Fibroblast of skin of right biceps (primary cell): ENCODE data around the gene POLR2H.
A peak's percentile ranks its signal among the peaks of the same experiment; 100 is the strongest.

Experiments
- DNase-seq: peaks from one replicate; pipeline ENCODE4 v3.0.0-alpha.2; 2013

The POLR2H gene

GRCh38 chr3:184361532-184361931, at the start of gene POLR2H, which contains the start of gene CLCN2:
Gene POLR2H (plus strand): TSS chr3:184361710. CDS start chr3:184363493, 1,783 bp downstream.
Gene CLCN2 (minus strand): TSS chr3:184361605. CDS start chr3:184361479, 126 bp downstream.
- DNase-seq = peak; percentile 63

DNA sequence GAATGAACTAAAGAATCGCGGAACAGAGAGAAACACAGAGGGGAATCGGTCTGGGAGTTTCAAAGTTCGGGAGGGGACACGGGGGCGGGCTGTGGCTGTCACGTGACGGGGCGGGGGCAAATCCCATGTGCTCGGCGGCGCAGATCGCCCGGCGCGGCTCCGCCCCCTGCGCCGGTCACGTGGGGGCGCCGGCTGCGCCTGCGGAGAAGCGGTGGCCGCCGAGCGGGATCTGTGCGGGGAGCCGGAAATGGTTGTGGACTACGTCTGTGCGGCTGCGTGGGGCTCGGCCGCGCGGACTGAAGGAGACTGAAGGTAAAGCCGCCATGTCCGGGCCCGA, 47.2 kb upstream of the POLR2H start, which contains the start of gene EIF4G1:
Gene EIF4G1, plus strand, starts transcription at position 244 of the 337 bp plus-strand sequence. CDS start 1,191 bp downstream, outside the sequence.
- peak; percentile 94 for DNase-seq

DNA sequence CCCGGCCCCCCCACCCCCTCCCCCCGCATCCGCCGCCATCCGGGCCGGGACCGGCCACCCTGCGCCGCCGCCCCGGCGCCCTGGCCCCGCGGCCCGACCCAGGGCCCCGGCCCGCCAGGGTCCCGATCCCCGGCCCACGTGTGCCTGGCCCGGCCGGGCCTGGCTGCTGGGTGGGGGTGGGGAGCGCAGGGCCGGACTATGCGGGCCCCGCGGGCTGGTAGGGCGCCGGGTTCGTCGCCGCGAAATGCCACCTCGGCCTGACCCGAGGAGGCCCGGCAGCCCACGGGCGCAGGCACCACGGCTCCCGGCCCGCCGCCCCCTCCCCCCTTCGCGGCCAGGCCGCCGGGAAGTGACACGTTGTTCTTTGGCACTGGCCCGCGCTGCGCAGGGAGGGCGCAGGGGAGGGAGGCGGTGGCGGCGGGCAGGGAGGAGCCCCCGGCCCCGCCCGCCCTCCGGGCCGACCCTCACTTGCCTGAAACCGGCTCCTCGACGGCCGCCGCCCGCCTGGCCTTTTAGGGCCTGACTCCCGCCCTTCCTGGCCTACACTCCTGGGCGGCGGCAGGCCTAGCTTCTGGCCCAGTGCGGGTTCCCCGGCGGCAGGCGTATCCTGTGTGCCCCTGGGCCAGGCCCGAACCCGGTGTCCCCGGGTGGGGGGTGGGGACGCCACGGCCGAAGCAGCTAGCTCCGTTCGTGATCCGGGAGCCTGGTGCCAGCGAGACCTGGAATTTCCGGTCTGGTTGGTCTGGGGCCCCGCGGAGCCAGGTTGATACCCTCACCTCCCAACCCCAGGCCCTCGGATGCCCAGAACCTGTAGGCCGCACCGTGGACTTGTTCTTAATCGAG, 46.6 kb upstream of the POLR2H start:
- peak; percentile 87 for DNase-seq

- DNase-seq = no peak
Observed at GRCh38 chr3:184315543-184315867, 46.0 kb upstream of the POLR2H start.

- no peak for DNase-seq
Observed at GRCh38 chr3:184315871-184316661, 45.4 kb upstream of the POLR2H start.

GRCh38 chr3:184316792-184317191, 44.7 kb upstream of the POLR2H start:
- DNase-seq = no peak

DNA sequence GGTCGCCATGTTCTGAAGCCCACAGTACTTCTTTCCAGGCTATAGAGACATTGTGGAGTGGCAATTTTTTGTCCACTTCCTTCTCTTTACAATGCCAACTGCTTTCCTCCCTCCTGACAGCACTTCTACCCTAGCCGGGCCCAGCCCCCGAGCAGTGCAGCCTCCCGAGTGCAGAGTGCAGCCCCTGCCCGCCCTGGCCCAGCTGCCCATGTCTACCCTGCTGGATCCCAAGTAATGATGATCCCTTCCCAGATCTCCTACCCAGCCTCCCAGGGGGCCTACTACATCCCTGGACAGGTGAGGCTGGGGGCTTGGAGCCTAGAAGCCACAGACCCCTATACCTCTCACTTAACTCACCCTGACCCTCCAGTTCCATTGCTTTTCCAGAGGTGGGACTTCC, 44.3 kb upstream of the POLR2H start:
- DNase-seq = no peak

- DNase-seq = peak; percentile 98
Observed at GRCh38 chr3:184320104-184320445, 41.4 kb upstream of the POLR2H start.

DNA sequence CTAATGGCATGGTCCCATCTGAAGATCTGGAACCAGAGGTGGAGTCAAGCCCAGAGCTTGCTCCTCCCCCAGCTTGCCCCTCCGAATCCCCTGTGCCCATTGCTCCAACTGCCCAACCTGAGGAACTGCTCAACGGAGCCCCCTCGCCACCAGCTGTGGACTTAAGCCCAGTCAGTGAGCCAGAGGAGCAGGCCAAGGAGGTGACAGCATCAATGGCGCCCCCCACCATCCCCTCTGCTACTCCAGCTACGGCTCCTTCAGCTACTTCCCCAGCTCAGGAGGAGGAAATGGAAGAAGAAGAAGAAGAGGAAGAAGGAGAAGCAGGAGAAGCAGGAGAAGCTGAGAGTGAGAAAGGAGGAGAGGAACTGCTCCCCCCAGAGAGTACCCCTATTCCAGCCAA, 39.8 kb upstream of the POLR2H start:
- no peak for DNase-seq

- no peak for DNase-seq
Observed at GRCh38 chr3:184322731-184323487, 38.6 kb upstream of the POLR2H start.

GRCh38 chr3:184323696-184324095, 37.8 kb upstream of the POLR2H start:
- DNase-seq = no peak

GRCh38 chr3:184325269-184325668, 36.2 kb upstream of the POLR2H start:
- DNase-seq = no peak

- no peak for DNase-seq
Observed at GRCh38 chr3:184325715-184326369, 35.7 kb upstream of the POLR2H start.

DNA sequence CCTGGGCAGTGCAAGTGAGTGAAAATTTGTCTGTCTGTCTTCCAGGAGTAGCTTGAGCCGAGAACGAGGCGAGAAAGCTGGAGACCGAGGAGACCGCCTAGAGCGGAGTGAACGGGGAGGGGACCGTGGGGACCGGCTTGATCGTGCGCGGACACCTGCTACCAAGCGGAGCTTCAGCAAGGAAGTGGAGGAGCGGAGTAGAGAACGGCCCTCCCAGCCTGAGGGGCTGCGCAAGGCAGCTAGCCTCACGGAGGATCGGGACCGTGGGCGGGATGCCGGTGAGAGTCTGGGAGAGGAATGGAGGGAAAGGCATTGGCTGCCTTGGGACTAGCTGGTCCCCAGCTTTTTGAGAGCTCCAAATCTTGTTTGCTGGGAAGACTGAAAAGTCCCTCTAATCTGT, 34.3 kb upstream of the POLR2H start:
- no peak for DNase-seq

DNA sequence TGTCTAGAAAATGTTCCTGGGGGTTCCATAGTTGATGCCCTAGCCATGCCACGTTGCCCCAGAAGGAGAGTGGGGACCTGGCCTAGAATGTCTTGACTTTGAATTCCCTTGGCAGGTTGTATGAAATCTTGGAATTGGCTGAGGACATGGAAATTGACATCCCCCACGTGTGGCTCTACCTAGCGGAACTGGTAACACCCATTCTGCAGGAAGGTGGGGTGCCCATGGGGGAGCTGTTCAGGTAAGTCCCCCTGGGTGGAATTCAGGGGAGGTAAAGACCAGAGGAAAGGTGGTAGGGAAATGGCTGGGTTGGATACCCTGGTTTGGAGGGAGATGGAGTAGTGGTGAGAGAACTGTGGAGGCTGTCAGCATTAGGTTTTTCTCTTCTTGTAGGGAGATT, 33.0 kb upstream of the POLR2H start:
- no peak for DNase-seq

DNA sequence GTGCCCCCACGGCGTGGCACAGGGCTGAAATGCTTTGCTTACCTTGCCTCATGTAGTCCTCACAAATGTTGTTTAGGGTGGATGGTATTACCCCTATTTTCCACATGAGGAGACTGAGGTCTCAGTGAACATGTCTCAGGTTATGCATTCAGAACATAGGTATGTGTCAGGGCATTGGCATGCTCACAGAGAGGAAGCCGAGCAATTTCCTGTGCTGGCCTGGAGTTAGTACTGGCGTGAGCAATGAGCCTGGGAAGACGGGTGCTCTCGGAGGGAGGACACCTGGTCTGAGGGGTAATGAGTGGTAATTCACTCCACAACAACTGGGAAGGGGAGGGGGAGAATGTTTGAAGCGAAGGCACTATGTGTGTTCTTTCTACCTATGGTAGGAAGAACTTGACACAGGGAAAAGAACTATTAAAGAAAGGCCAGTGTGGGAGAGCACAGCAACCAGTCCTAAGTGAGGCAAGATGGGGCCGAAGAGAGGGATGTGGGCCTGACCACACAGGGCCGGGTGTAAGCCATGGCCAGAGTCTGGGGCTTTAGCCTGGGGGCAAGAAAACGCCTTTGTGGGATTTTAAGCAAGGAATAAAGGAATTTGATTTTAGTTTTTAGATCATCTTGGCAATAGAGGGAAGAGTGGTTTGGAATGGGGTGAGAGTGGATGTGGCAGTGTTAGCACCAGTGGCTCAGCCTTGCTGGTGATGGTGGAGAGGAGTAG, 29.0 kb upstream of the POLR2H start:
- DNase-seq = peak; percentile 91

DNA sequence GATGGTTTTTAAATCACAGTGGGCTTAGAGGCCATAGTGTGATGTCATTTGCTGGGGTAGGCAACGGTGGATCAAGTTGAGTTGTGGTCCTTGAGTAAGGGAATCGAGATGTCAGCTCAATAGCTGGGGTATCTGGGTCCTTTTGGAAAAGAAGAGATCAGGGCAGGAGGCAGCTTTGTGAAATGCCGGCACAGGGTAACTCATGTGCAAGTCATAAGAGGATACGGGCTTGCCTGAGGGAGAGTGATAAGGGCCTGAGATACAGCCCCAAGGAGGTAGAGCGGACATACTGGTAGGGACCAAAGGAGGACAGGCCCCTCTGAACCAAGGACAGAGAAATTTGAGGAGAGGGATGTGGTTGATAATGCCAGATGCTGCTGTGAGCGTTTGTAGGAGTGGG, 28.3 kb upstream of the POLR2H start:
- no peak for DNase-seq

DNA sequence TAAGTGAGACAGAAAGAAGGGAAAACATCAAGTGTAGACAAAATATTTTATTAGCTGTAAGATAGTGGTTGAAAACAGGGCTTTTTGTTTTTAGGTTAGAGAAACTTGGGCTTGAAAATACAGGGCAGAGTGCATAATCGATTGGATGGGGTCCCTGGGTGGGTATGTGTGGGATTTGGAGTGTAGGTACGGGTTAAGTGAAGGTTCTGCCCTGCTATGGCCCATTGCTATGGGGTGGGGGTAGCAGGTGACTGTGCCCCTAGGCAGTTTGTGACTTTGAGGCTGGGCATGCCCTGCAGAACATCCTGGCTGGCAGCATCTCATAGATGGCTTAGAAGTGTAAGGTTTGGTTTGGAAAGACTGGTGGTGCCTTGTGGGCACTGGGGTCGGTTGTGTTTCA, 27.8 kb upstream of the POLR2H start:
- no peak for DNase-seq

GRCh38 chr3:184334470-184335158, 26.9 kb upstream of the POLR2H start:
- peak; percentile 76 for DNase-seq

- DNase-seq = no peak
Observed at GRCh38 chr3:184335291-184335660, 26.2 kb upstream of the POLR2H start.

DNA sequence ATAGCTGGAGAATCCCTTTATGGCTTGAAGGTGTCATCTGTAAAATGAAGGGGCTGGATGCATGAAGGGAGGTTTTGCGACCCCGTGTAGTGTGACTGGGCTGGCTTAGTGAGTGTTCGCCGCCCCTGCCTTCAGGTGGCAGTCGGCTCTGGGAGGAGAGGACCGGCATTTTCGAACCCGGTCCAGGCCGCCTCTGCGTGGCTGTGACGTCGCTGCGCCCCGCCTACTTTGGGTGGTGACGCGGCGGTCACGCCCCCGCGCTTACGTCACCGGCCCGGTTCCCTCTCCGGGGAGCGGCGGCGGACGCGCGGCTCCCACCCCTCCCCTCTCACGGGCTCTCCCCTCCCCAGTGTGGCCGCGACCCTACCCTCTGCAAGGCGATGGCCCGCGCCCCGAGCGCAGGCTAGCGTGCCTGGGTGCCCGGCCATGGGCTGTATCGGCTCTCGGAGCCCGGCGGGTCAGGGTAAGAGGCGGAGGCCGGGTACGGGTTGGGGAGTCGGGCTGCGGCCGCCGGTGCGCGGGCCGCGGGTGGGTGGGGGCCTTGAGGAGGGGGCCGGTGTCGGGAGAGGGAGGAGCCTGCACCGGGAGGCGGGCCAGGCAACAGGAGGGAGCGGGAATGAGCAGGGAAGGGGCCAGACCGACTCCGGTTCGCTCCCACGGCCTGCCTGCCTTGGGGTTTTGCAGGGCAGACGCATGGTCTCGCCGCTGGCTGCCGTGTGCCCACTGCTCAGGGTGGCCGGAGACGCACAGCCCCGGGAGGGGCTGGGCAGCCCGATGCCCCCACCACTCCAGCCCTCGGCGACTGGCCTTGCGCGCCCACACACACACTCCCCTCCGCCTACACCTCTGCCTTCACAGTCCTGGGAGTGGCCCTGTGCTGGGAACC, 25.6 kb upstream of the POLR2H start:
- peak; percentile 79 for DNase-seq
